Measurements from ENCODE around the gene ARHGEF26.
A peak's percentile ranks its signal among the peaks of the same experiment; 100 is the strongest.

Gene ARHGEF26

GRCh38 chr3:154241496-154241895 is 120.3 kb downstream of the ARHGEF26 start:
- no peak overlapping the region for H3K4me3 ChIP-seq
- no peak overlapping the region for H3K27ac ChIP-seq

GRCh38 chr3:154242766-154243165 is 121.6 kb downstream of the ARHGEF26 start:
- H3K27ac ChIP-seq = peak overlapping the region in 7 of 21 experiments; percentile 3 to 72 (median 49)
- no peak overlapping the region for H3K4me3 ChIP-seq

GRCh38 chr3:154243353-154243752 is 122.2 kb downstream of the ARHGEF26 start:
- peak overlapping the region in 3 of 21 experiments; percentile 39 to 72 (median 49) for H3K27ac ChIP-seq
- H3K4me3 ChIP-seq = no peak overlapping the region

- peak overlapping the region in 1 of 21 experiments; percentile 16 for H3K27ac ChIP-seq
- no peak overlapping the region for H3K4me3 ChIP-seq
Observed at GRCh38 chr3:154244644-154245043, 123.5 kb downstream of the ARHGEF26 start.

GRCh38 chr3:154247806-154248415 is 126.7 kb downstream of the ARHGEF26 start:
- H3K27ac ChIP-seq = no peak overlapping the region
- H3K4me3 ChIP-seq = no peak overlapping the region

- no peak overlapping the region for H3K4me3 ChIP-seq
- no peak overlapping the region for H3K27ac ChIP-seq
Observed at GRCh38 chr3:154250291-154250690, 129.1 kb downstream of the ARHGEF26 start.

- H3K27ac ChIP-seq = no peak overlapping the region
Observed at GRCh38 chr3:154251610-154252009, 130.4 kb downstream of the ARHGEF26 start.

GRCh38 chr3:154252759-154253638 is 131.8 kb downstream of the ARHGEF26 start:
- no peak overlapping the region for H3K4me3 ChIP-seq
- H3K27ac ChIP-seq = no peak overlapping the region

More at GRCh38 chr3:154251610-154252009, 130.4 kb downstream of the ARHGEF26 start:
- H3K4me3 ChIP-seq = no peak overlapping the region

- Histone ChIP-seq H3K4me3 (no peak overlapping the region), H3K27ac (no peak overlapping the region)
Observed at GRCh38 chr3:154254527-154254926, 133.3 kb downstream of the ARHGEF26 start.

GRCh38 chr3:154273381-154273780 is 152.2 kb downstream of the ARHGEF26 start:
- H3K4me3 ChIP-seq = no peak overlapping the region

GRCh38 chr3:154274348-154274747 is 153.2 kb downstream of the ARHGEF26 start:
- H3K27ac ChIP-seq = no peak overlapping the region
- H3K4me3 ChIP-seq = no peak overlapping the region

More at GRCh38 chr3:154273381-154273780, 152.2 kb downstream of the ARHGEF26 start:
- H3K27ac ChIP-seq = no peak overlapping the region

- Histone ChIP-seq H3K27ac (no peak overlapping the region), H3K4me3 (no peak overlapping the region)
Observed at GRCh38 chr3:154275292-154275691, 154.1 kb downstream of the ARHGEF26 start.

GRCh38 chr3:154275965-154276364 is 154.8 kb downstream of the ARHGEF26 start:
- H3K4me3 ChIP-seq = no peak overlapping the region
- H3K27ac ChIP-seq = no peak overlapping the region

- Histone ChIP-seq H3K27ac (no peak overlapping the region), H3K4me3 (no peak overlapping the region)
Observed at GRCh38 chr3:154280161-154280560, 159.0 kb downstream of the ARHGEF26 start.

- H3K27ac ChIP-seq = no peak overlapping the region
- no peak overlapping the region for H3K4me3 ChIP-seq
Observed at GRCh38 chr3:154285221-154285620, 164.0 kb downstream of the ARHGEF26 start.

- Histone ChIP-seq H3K27ac (no peak overlapping the region), H3K4me3 (no peak overlapping the region)
Observed at GRCh38 chr3:154290187-154290586, 169.0 kb downstream of the ARHGEF26 start.

GRCh38 chr3:154294016-154294415 is 172.8 kb downstream of the ARHGEF26 start:
- Histone ChIP-seq H3K4me3 (no peak overlapping the region), H3K27ac (no peak overlapping the region)

GRCh38 chr3:154301561-154301960 is 180.4 kb downstream of the ARHGEF26 start:
- H3K27ac ChIP-seq = no peak overlapping the region
- no peak overlapping the region for H3K4me3 ChIP-seq

- Histone ChIP-seq H3K27ac (no peak overlapping the region), H3K4me3 (no peak overlapping the region)
Observed at GRCh38 chr3:154304116-154304786, 183.1 kb downstream of the ARHGEF26 start.

GRCh38 chr3:154304936-154305335 is 183.7 kb downstream of the ARHGEF26 start:
- H3K27ac ChIP-seq = no peak overlapping the region
- no peak overlapping the region for H3K4me3 ChIP-seq

All from skin epidermis (tissue), 12 donors.